ES-I3 (cell line): ENCODE results near the gene PLEKHB2.
"Not testable (repeated sequence)": the region's sequence is repeated elsewhere in the genome, so short reads cannot be mapped to it uniquely, and the experiment has no call there.

Experiments used
- H3K36me3 ChIP-seq: 2 replicates; pipeline ENCODE4 v1.6.1; 2013; ENCODE audit warnings: mild to moderate bottlenecking, low read length, control low read depth, moderate library complexity; ENCODE audit not compliant: insufficient read depth
- H3K4me1 ChIP-seq: 2 replicates; pipeline ENCODE4 v1.6.1; 2013; ENCODE audit warnings: mild to moderate bottlenecking, control low read depth, low read length; ENCODE audit not compliant: insufficient read depth
- H3K9ac ChIP-seq: 2 replicates; pipeline ENCODE4 v1.6.1; 2013; ENCODE audit warnings: low read depth, mild to moderate bottlenecking, low read length, moderate library complexity
- H3K9me3 ChIP-seq: 2 replicates; pipeline ENCODE4 v1.6.1; 2013; ENCODE audit warnings: mild to moderate bottlenecking, low read length, moderate library complexity; ENCODE audit not compliant: control insufficient read depth, insufficient read depth

The PLEKHB2 gene

DNA sequence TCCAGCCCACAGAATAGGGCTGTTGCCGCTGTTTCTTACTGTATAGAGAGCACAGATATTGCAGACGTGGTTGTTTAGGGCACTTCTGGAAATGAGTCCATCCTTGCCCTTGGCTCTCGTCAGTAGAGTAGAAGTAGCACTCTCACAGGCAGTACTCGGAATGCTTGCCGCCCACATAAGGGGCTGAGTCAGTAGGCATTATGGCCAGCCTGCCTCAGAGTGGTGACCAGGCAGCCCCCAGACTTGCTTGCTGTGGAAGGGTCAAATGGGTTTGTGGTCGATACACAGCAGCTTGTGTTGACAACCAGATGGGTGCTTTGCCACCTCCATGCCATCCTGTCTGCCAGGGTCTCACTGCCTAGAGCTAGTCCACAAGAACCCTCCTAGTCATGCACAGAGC, 38.7 kb downstream of the PLEKHB2 start:
- no peaks in the 10 kb centered on the region for H3K4me1 ChIP-seq
- H3K9me3 ChIP-seq: no peaks in the 10 kb centered on the region
- H3K36me3 ChIP-seq: peaks cover 11% of the 10 kb centered on the region; the same call in 1 of the 2 replicates
- H3K9ac ChIP-seq: no peak overlapping the region

DNA sequence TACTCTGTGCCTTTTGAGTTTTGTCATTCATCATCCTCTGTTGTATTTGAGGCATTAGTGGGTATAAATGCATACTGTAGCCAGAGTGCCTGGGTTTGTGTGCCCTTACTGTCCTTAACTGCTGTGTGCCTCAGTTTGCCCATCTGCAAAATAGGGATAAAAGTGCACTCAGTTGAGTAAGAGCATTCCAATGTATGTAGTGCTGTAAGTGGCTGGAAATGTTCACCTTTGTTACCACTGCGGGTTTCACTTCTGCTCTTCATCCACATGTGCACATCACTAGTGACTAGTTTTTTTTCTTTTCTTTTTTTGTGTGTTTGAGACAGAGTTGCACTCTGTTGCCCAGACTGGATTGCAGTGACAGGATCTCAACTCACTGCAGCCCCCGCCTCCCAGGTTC, 39.9 kb downstream of the PLEKHB2 start:
- no peak overlapping the region for H3K9ac ChIP-seq
- H3K36me3 ChIP-seq: peaks cover 7% of the 10 kb centered on the region; the same call in 1 of the 2 replicates
- H3K9me3 ChIP-seq: no peaks in the 10 kb centered on the region
- H3K4me1 ChIP-seq: no peaks in the 10 kb centered on the region

DNA sequence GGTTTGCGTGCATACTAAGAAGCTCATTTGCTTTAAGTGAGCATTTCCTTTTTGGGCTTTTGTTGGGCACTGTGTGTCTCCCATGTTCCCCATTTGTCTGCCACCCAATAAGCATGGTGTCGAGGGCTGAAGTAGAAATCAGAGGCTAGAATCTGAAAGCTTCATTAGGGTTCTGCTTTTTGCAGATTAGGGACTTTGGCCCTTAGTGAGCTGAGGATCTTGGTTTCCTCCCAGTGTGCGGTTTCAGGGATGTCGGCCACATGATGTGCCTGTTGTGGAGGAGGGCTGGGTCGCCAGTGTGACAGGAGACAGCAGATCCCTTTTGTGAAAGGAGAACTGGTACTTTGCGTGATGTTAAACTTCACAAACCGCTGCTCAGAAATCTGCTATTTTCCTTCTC, 41.1 kb downstream of the PLEKHB2 start:
- Histone ChIP-seq H3K4me1 (no peaks in the 10 kb centered on the region), H3K9ac (no peak overlapping the region), H3K36me3 (peaks cover 7% of the 10 kb centered on the region; the same call in 1 of the 2 replicates), H3K9me3 (no peaks in the 10 kb centered on the region)

DNA sequence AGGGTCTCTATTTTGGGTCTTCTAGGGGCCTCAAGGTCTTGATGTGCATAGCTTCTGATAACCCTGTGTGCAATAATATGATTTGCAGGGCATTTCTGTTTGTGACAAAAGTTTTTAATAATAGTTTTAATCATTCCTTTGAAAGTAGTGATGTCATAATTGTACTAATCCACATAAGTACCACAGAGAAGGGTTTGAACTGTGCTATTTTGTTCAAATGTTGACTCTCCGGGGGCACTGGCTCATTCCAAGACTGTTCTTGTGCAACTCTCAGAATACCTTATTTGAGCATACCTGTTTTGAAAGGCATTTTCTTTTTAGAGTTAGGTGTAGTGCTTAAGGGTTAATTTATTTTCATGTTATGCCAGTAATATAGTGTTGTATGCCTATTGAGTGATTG, 41.6 kb downstream of the PLEKHB2 start:
- H3K9me3 ChIP-seq: no peaks in the 10 kb centered on the region
- peaks cover 7% of the 10 kb centered on the region; the same call in 1 of the 2 replicates for H3K36me3 ChIP-seq
- H3K4me1 ChIP-seq: no peaks in the 10 kb centered on the region
- no peak overlapping the region for H3K9ac ChIP-seq

DNA sequence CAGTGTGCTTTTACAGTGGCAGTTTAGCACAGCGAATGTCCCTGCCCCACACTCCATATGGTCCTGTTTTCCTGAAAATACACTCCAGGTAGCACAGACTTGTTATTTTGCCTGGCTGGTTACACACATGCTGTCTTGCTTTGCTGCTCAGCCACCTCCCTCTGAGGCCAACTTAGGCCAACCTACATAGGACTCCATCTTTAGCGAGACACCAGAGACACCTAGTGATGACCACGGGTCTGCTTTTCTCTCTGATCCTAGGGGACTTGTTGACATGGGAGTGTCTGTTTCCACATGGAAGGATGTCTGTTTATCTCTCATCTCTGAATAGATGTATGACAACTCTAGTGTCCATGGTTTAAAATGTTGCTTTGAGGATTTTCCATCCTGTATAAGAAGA, 43.3 kb downstream of the PLEKHB2 start:
- Histone ChIP-seq H3K9ac (no peak overlapping the region), H3K4me1 (no peaks in the 10 kb centered on the region), H3K36me3 (peaks cover 7% of the 10 kb centered on the region; the same call in 1 of the 2 replicates), H3K9me3 (no peaks in the 10 kb centered on the region)

DNA sequence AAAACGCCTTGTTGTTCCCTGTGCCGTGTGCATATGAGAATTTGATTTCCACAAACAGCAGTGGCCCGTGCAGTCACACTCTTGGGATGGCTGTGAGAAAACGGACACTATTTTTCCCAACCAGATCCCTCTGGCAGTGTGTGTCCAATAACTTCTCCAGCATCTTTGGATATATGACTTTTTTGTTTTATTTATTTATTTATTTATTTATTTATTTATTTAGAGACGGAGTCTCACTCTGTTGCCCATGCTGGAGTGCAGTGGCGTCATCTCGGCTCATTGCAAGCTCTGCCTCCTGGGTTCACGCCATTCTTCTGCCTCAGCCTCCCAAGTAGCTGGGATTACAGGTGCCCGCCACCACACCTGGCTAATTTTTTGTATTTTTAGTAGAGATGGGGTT, 45.0 kb downstream of the PLEKHB2 start:
- not testable (repeated sequence) for H3K9me3 ChIP-seq, H3K4me1 ChIP-seq, H3K36me3 ChIP-seq, H3K9ac ChIP-seq

DNA sequence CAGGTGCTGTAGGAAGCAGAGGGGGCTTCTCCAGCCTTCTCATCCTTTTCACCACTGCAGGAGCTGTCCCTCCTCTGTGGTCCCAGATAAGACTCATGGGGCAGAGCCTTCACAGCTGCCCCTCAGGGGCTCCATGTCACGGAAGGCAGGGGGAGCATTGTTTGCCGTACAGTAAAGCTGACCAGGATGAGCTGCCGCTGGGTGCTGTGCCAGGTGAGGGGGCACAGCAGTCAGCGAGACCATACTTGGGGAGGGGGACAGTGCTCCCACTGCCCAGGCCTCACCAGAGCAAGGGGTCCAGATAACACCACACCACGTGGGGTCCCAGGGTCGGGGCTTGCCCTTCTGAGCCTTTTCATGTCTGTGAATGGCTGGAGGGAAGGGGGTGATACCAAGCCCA, 46.3 kb downstream of the PLEKHB2 start:
- Histone ChIP-seq H3K9me3 (no peaks in the 10 kb centered on the region), H3K4me1 (no peaks in the 10 kb centered on the region), H3K36me3 (peaks cover 4% of the 10 kb centered on the region; the same call in 1 of the 2 replicates), H3K9ac (no peak overlapping the region)

DNA sequence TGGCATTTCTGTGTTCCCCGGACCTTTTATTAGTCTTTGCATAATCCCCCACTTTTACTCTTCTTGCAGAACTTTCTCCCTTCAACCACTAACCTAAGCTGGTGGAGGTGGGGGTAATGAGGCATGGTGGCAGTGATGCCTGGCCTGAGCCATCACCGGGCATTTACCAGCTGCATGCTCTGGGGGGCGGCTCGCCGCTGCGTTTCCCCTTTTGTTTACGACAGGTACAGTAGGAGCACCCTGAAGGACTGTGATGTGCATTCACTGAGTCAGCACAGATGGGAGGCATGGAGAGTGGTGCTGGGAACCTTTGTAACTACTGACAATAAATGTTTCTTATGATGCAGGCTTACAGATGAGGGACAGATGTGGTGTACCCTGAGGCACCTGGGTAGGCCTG, 46.9 kb downstream of the PLEKHB2 start:
- Histone ChIP-seq H3K9ac (no peak overlapping the region), H3K36me3 (peaks cover 4% of the 10 kb centered on the region; the same call in 1 of the 2 replicates), H3K9me3 (no peaks in the 10 kb centered on the region), H3K4me1 (no peaks in the 10 kb centered on the region)

DNA sequence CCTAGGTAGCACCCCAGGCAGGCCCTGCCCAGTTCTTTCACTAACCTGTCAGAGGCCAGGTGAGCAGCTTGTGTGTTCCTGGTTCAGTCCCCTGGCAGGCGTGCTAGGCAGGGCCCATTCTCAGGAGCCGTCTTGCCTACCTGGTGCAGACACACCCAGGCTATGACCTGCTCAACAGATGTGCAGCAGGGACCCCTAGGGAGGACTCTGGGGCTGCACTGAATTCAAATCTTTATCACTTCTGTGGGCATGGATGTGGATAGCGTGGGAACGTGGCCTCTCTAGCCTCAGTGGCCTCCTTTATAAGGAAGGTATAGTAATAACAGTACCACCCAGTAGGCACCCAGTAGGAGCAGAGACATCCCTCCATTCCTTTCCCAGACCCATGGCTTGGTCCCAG, 48.4 kb downstream of the PLEKHB2 start:
- H3K9ac ChIP-seq: no peak overlapping the region
- no peaks in the 10 kb centered on the region for H3K9me3 ChIP-seq
- no peaks in the 10 kb centered on the region for H3K4me1 ChIP-seq
- H3K36me3 ChIP-seq: peaks cover 2% of the 10 kb centered on the region; the same call in 1 of the 2 replicates

DNA sequence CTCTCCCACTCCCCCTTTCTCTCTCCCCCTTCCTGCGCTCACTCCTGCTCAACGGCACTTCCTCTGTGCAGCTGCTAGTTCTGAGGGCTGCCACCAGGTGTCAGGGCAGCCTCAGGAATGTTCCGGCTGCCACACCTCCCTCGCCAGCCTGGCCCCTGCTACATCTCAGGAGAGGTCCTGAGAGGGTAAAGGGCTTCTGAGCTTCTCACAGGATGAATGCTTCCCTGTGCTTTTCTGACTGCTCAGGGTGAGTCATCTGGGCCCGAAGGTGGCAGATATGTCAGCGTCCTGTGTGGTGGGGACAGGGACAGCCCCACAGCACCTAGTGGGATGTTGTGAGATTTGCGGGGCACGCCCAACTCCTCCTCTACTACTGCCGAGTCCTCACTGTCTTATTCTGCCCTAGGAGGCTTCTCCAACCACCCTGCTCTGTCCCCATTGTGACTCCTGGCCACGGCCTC, 49.0 kb downstream of the PLEKHB2 start:
- Histone ChIP-seq H3K9me3 (no peaks in the 10 kb centered on the region), H3K36me3 (no peaks in the 10 kb centered on the region), H3K9ac (no peak overlapping the region), H3K4me1 (no peaks in the 10 kb centered on the region)

DNA sequence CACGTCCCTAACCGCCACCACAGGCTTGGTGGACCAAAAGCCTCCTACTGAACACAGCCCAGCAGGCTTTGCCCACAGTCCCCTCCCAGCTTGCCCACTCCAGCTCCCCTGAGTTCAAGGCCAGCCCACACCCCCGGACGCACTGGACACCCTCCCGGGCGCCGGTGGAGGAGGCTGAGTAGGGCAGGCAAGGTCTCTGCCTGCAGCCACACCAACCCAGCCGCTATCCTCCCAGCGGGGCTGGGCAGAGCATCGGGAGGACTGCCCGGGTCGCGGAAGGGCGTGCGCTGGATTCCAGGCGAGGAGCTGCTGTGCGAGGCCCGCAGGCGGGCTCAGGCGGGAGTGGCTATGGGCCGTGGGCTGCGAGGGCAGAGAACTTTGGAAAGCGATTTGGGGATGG, 49.5 kb downstream of the PLEKHB2 start:
- Histone ChIP-seq H3K9me3 (no peaks in the 10 kb centered on the region), H3K9ac (no peak overlapping the region), H3K36me3 (no peaks in the 10 kb centered on the region), H3K4me1 (no peaks in the 10 kb centered on the region)

DNA sequence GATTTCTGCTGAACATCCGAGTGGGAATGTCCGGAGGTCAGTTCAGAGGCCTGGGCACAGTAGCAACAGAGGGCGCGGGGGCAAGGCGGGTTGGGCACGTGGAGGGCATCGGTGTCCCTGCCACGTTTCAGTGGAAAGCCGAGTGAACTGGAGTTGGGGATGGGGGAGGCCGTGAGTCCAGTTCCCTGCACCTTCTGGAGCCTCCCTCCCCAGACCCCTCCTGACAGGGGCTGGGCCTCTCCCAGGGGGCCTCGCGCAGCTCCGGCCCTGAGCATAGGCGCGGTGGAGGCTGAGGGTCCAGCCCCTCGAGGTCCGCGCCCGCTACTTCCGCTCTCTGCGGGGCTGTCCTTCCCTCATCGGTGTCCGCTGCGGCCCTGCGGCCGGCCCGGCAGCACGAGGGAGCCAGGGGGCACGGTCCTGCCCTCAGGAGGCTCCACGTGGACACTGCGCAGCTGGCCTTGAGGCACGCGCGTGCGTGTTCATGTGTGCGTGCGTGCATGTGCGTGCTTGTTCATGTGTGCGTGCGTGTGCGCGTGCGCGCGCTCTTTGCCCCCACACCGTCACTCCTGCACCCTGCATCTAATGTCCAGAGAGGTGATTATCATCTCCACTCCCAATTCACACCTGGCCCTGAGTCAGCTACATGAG, 50.2 kb downstream of the PLEKHB2 start:
- no peaks in the 10 kb centered on the region for H3K4me1 ChIP-seq

DNA sequence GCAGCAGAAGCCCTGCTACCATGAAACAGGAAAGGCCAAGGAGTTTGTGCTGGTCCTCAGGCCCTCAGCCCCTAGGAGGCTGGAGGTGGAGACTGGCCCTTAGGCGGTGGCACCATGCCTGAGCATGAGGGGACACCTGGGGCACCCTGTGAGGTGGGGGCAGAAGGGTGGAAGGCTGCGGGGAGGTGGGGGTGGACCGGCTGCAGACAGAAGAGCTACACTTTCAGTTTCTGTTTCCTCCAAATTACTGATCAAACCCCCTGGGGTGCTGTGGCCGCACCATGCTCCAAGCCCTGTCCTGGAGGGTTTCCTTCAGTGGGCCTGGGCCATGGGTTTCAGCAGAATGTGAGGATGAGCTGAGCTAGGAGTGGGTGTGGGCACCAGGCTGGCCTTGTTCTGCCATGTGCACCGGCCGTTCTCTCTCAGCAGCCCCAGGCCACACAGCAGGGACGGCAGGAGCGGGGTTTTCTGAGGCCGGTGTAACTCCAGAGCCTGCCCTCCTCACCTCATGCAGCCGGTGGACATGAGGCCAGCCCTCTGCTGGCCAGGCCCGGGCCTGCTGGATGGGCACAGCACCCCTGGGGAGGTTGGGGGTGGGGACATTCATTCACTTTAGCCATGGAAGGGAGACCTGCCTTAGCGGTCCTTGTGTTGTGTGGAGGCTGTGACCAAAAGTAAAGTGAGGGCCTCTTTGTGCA, 51.5 kb downstream of the PLEKHB2 start:
- Histone ChIP-seq H3K9ac (no peak overlapping the region), H3K4me1 (no peaks in the 10 kb centered on the region), H3K9me3 (no peaks in the 10 kb centered on the region), H3K36me3 (no peaks in the 10 kb centered on the region)

More for the DNA sequence above, 50.2 kb downstream of the PLEKHB2 start:
- H3K36me3 ChIP-seq: no peaks in the 10 kb centered on the region
- H3K9ac ChIP-seq: no peak overlapping the region
- no peaks in the 10 kb centered on the region for H3K9me3 ChIP-seq

DNA sequence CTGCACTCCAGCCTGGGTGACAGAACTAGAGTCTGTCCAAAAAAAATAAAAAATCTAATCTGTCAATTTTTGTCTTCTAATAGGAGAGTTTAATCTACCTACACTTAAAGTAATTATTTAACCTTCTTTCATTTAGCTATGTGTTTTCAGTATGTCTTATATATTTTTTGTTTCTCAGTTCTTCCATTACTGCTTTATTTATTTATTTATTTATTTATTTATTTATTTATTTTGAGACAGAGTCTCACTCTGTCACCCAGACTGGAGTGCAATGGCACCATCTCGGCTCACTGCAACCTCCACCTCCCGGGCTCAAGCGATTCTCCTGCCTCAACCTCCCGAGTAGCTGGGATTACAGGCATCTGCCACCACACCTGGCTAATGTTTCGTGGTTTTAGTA, 60.4 kb downstream of the PLEKHB2 start:
- H3K36me3 ChIP-seq, H3K9ac ChIP-seq, H3K4me1 ChIP-seq, H3K9me3 ChIP-seq: not testable (repeated sequence)

DNA sequence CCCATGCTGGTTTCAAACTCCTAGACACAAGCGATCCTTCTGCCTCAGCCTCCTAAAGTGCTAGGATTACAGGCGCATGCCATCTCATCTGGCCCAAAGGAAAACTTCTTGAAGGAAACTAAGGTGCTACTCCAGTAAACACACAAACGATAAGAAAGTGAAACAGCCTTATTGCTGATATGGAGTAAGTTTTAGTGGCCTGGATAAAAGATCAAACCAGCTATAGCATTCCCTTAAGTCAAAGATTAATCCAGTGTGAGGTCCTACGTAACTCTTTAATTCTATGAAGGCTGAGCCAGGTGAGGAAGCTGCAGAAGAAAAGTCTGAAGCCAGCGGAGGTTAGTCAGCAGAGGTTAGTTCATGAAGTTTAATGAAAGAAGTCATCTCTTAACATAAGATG, 63.4 kb downstream of the PLEKHB2 start:
- Histone ChIP-seq H3K4me1 (no peaks in the 10 kb centered on the region), H3K9ac (no peak overlapping the region), H3K36me3 (no peaks in the 10 kb centered on the region), H3K9me3 (no peaks in the 10 kb centered on the region)
